Skeletal muscle tissue (tissue), 4 donors: ENCODE measurements around the gene SP100. TPM values are rescaled to one million over a fixed set of nuclear protein-coding genes. Genes with fewer than 3 reads are reported as not detected.
"Not testable (repeated sequence)": the region's sequence is repeated elsewhere in the genome, so short reads cannot be mapped to it uniquely, and the experiment has no call there.

Experiments used
- H3K27ac ChIP-seq: one replicate; pipeline ENCODE4 v1.7.0; 2013; ENCODE audit warnings: mild to moderate bottlenecking, low read depth, low read length, inconsistent platforms
- H3K27me3 ChIP-seq, 3 donors: one replicate each; pipeline ENCODE4 v1.7.0; 2013; ENCODE audit warnings: low read length in 3 of 3; ENCODE audit not compliant: control insufficient read depth in 3 of 3, insufficient read depth in 3 of 3
- H3K36me3 ChIP-seq, 3 donors: one replicate each; pipeline ENCODE4 v1.7.0; 2013; ENCODE audit warnings: low read length in 3 of 3; ENCODE audit not compliant: control insufficient read depth in 3 of 3, insufficient read depth in 3 of 3
- H3K4me1 ChIP-seq, 3 donors: one replicate each; pipeline ENCODE4 v1.7.0; 2013; ENCODE audit warnings: low read length in 3 of 3, mild to moderate bottlenecking in 3 of 3; ENCODE audit not compliant: control insufficient read depth in 3 of 3, insufficient read depth in 3 of 3
- H3K4me3 ChIP-seq, 3 donors: one replicate each; pipeline ENCODE4 v1.7.0; 2013; ENCODE audit warnings: low read length in 3 of 3
- H3K9ac ChIP-seq, 3 donors: one replicate each; pipeline ENCODE4 v1.7.0; 2013; ENCODE audit warnings: low read length in 3 of 3, mild to moderate bottlenecking in 3 of 3, moderate library complexity in 2 of 3, low read depth in 1 of 3
- H3K9me3 ChIP-seq, 3 donors: one replicate each; pipeline ENCODE4 v1.7.0; 2013; ENCODE audit warnings: low read length in 3 of 3; ENCODE audit not compliant: control insufficient read depth in 3 of 3
- total RNA-seq: library from RNA; depleted of rRNA; stranded (reverse); fragments of >200 nt; gene quantifications from one replicate; pipeline ENCODE4 v1.2.3, GENCODE V29; 2014
- donor health status: Osteomylitis.

Gene SP100
- total RNA-seq, 1 donor from 2014 or later = 24.0 TPM

- H3K36me3 ChIP-seq = peaks cover 0 to 12% (median 7%) of the 10 kb centered on the region in 3 donors
- H3K27ac ChIP-seq, H3K9me3 ChIP-seq, H3K9ac ChIP-seq, H3K4me3 ChIP-seq, H3K4me1 ChIP-seq, H3K27me3 ChIP-seq: not testable (repeated sequence)
Observed at GRCh38 chr2:230491219-230491618, 75.2 kb downstream of the SP100 start.

GRCh38 chr2:230492107-230492506, 76.1 kb downstream of the SP100 start:
- Histone ChIP-seq H3K4me1 (no peaks in the 10 kb centered on the region), H3K36me3 (peaks cover 0 to 12% (median 5%) of the 10 kb centered on the region in 3 donors), H3K9me3 (no peaks in the 10 kb centered on the region), H3K27me3 (no peaks in the 10 kb centered on the region), H3K9ac (no peak overlapping the region), H3K27ac (no peak overlapping the region), H3K4me3 (no peak overlapping the region)

DNA sequence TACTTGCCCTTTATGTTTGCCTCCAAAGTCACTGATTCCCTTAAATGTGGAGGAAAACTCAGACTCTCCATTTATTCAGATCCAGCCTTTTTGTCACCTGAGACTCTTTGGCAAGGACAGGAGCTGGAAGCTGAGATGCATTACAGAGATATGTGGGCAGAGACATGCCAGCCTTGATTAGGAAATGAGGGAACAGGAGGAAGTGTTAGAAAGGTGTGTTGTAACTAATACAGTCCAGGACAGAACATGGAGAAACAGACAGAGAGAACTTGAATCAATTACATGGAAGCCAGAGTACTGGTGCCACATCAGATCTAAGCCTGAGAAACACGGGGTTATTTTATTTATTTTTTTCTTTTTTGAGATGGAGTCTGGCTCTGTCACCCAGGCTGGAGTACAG, 79.0 kb downstream of the SP100 start:
- Histone ChIP-seq H3K9me3 (no peaks in the 10 kb centered on the region), H3K36me3 (peaks cover 7 to 12% (median 8%) of the 10 kb centered on the region in 3 donors), H3K9ac (no peak overlapping the region), H3K4me3 (no peak overlapping the region), H3K27ac (no peak overlapping the region), H3K27me3 (no peaks in the 10 kb centered on the region), H3K4me1 (no peaks in the 10 kb centered on the region)

GRCh38 chr2:230496891-230497290, 80.9 kb downstream of the SP100 start:
- Histone ChIP-seq H3K4me1 (no peaks in the 10 kb centered on the region), H3K9me3 (no peaks in the 10 kb centered on the region), H3K27ac (no peak overlapping the region), H3K36me3 (peaks cover 5 to 11% (median 5%) of the 10 kb centered on the region in 3 donors), H3K4me3 (no peak overlapping the region), H3K27me3 (no peaks in the 10 kb centered on the region), H3K9ac (no peak overlapping the region)

DNA sequence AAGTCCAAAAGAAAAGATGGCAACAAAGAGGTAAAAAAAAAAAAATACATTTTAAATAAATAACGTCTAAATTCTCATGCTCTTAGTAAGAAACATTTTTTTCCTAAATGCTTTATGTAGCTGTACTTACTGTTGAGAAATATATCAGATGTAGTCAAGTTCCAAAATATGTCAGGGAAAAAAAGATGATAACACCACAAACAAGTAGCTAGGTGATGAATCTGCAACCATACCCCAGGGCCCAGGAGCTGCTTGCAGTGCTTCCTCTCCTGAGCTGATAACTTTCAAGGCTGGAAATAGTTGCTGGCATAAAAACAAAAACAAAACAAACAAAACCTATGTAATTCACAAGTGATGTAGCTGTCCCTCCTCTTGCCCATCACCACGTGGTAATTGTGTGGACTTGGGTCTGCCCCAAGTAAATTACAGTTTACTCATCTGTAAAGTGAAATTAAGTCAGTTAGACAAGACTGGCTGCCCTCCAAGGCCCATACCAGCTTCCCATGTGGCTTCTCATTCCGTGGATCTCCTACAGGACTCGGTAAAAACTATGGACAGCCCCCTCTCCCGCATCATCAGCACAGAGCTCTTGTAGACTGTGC, 82.6 kb downstream of the SP100 start:
- no peaks in the 10 kb centered on the region for H3K9me3 ChIP-seq
- H3K27me3 ChIP-seq = no peaks in the 10 kb centered on the region
- no peak overlapping the region for H3K4me3 ChIP-seq
- H3K4me1 ChIP-seq = no peaks in the 10 kb centered on the region
- H3K9ac ChIP-seq = no peak overlapping the region
- H3K36me3 ChIP-seq = peaks cover 7 to 12% (median 9%) of the 10 kb centered on the region in 3 donors
- no peak overlapping the region for H3K27ac ChIP-seq

GRCh38 chr2:230502593-230502992, 86.6 kb downstream of the SP100 start:
- no peak overlapping the region for H3K27ac ChIP-seq
- no peaks in the 10 kb centered on the region for H3K27me3 ChIP-seq
- H3K9ac ChIP-seq = no peak overlapping the region
- no peak overlapping the region for H3K4me3 ChIP-seq
- H3K9me3 ChIP-seq = no peaks in the 10 kb centered on the region
- peaks cover 6 to 19% (median 14%) of the 10 kb centered on the region in 3 donors for H3K36me3 ChIP-seq
- no peaks in the 10 kb centered on the region for H3K4me1 ChIP-seq

GRCh38 chr2:230503798-230504197, 87.8 kb downstream of the SP100 start:
- H3K36me3 ChIP-seq = peaks cover 6 to 19% (median 10%) of the 10 kb centered on the region in 3 donors
- H3K9ac ChIP-seq = no peak overlapping the region
- no peaks in the 10 kb centered on the region for H3K9me3 ChIP-seq

DNA sequence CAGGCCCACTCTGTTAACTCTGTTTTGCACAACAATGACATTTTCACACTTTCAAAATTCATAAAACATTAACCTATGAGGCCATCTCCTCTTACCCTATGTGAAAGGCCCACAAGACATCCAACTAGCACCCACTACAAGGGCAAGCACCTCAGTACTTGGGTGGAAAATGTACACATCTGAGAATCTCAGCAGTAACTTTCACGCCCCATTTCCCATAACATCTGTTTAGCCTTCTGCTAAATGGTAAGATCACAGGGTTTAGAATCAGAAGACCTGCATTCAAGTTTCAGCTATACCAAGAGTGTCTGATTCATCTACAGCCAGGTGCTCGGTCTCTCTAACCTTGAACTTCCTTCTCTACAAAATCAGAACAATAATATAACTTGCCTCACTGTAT, 89.2 kb downstream of the SP100 start:
- H3K36me3 ChIP-seq = peaks cover 6 to 21% (median 11%) of the 10 kb centered on the region in 3 donors
- H3K9ac ChIP-seq = no peak overlapping the region
- H3K9me3 ChIP-seq = no peaks in the 10 kb centered on the region
- H3K27me3 ChIP-seq = no peaks in the 10 kb centered on the region
- no peak overlapping the region for H3K27ac ChIP-seq
- no peak overlapping the region for H3K4me3 ChIP-seq
- H3K4me1 ChIP-seq = no peaks in the 10 kb centered on the region

More at GRCh38 chr2:230503798-230504197, 87.8 kb downstream of the SP100 start:
- Histone ChIP-seq H3K27me3 (no peaks in the 10 kb centered on the region), H3K27ac (no peak overlapping the region), H3K4me1 (no peaks in the 10 kb centered on the region), H3K4me3 (no peak overlapping the region)

DNA sequence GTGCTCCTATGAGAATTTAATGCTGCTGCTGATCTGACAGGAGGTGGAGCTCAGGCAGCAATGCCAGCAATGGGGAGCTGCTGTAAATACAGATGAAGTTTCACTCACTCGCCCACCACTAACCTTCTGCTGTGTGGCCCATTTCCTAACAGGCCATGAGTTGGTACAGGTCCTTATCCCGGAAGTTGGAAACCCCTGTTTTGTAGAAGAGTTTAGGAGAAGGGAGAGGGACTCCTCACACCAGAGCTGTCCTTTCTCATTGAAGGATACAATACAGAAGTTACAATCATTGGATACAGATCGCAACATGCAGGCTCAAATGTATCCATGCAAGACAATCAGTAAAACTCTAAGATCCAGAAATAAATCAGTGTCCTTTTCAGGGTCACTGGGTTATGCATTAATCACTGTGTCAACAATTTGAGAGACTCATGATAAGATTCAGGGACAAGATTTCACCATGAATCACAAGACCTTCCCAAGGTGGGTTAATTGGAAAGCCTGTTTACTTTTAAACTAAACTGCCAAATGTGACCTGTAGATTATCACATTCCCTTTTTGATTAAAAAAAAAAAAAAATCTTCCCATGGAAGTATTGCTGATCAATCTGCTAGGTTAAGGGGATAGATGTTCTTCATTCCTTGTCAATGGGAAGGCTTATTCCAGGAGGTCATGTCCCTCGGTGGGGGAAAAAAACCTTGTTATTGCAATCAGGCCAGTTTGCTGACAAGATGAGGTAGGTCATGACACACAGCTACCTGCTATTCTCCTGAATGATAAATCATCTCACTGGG, 97.2 kb downstream of the SP100 start:
- no peaks in the 10 kb centered on the region for H3K9me3 ChIP-seq
- H3K4me1 ChIP-seq = no peaks in the 10 kb centered on the region
- no peak overlapping the region for H3K9ac ChIP-seq
- H3K27ac ChIP-seq = no peak overlapping the region
- H3K36me3 ChIP-seq = peaks cover 0 to 14% (median 8%) of the 10 kb centered on the region in 3 donors
- no peaks in the 10 kb centered on the region for H3K27me3 ChIP-seq
- no peak overlapping the region for H3K4me3 ChIP-seq
